Bronchial epithelial cell (primary cell): ENCODE results near the gene DISC1. TPM values are rescaled to one million over a fixed set of nuclear protein-coding genes. Genes with fewer than 3 reads are reported as not detected.

Experiments
- DNase-seq: peaks from one replicate; pipeline ENCODE4 v3.0.0-alpha.2; 2010; ENCODE audit warnings: low read depth
- FAIRE-seq: peaks from 2 replicates; lab custom pipeline; 2011; peaks lifted over from hg19 to GRCh38; lab: Jason Lieb, UNC
- H3K27me3 ChIP-seq: 2 replicates; pipeline ENCODE4 v1.5.1; 2011; ENCODE audit warnings: low read length; ENCODE audit not compliant: control insufficient read depth, insufficient read depth
- H3K36me3 ChIP-seq: 2 replicates; pipeline ENCODE4 v1.5.1; 2011; ENCODE audit warnings: low read length; ENCODE audit not compliant: control insufficient read depth, insufficient read depth
- H3K4me3 ChIP-seq: 2 replicates; pipeline ENCODE4 v1.5.1; 2011; ENCODE audit warnings: mild to moderate bottlenecking, low read depth, low read length, control low read depth
- total RNA-seq: library from RNA; depleted of rRNA; stranded (reverse); fragments of >200 nt; gene quantifications from 2 replicates; pipeline ENCODE4 v1.2.1, GENCODE V29; 2014
- TF ChIP-seq, protein P1 (sequence below): IDR thresholded peaks from 2 replicates; pipeline ENCODE4 v1.5.1; 2011; ENCODE audit warnings: mild to moderate bottlenecking, moderate library complexity, low read length, control low read depth, inconsistent platforms; ENCODE audit not compliant: insufficient read depth, severe bottlenecking

The DISC1 gene
- total RNA-seq, 1 donor from 2014 or later = 0.79 TPM

DNA sequence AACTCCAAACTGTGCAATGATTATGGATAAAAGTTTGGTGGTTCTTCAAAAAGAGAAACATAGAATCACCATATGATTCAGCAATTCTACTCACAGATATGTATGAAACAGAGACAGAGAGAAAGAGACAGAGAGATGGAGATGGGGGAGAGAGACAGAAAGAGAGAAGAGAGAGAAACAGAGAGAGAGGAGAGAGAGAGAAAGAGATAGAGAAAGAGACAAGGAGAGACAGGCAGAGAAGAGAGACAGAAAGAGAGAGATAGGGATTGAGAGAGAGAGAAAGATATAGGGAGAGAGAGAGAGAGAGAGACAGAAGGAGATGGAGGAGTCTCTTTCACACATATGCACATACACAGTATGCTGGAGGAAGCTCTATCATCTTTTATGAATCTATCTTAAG, 87.8 kb downstream of the DISC1 start:
- Histone ChIP-seq H3K4me3 (no peak overlapping the region), H3K36me3 (no peaks in the 10 kb centered on the region), H3K27me3 (no peaks in the 10 kb centered on the region)
- no peak for FAIRE-seq
- no peak for DNase-seq
- TF ChIP-seq, protein P1, sequence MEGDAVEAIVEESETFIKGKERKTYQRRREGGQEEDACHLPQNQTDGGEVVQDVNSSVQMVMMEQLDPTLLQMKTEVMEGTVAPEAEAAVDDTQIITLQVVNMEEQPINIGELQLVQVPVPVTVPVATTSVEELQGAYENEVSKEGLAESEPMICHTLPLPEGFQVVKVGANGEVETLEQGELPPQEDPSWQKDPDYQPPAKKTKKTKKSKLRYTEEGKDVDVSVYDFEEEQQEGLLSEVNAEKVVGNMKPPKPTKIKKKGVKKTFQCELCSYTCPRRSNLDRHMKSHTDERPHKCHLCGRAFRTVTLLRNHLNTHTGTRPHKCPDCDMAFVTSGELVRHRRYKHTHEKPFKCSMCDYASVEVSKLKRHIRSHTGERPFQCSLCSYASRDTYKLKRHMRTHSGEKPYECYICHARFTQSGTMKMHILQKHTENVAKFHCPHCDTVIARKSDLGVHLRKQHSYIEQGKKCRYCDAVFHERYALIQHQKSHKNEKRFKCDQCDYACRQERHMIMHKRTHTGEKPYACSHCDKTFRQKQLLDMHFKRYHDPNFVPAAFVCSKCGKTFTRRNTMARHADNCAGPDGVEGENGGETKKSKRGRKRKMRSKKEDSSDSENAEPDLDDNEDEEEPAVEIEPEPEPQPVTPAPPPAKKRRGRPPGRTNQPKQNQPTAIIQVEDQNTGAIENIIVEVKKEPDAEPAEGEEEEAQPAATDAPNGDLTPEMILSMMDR = no peak

DNA sequence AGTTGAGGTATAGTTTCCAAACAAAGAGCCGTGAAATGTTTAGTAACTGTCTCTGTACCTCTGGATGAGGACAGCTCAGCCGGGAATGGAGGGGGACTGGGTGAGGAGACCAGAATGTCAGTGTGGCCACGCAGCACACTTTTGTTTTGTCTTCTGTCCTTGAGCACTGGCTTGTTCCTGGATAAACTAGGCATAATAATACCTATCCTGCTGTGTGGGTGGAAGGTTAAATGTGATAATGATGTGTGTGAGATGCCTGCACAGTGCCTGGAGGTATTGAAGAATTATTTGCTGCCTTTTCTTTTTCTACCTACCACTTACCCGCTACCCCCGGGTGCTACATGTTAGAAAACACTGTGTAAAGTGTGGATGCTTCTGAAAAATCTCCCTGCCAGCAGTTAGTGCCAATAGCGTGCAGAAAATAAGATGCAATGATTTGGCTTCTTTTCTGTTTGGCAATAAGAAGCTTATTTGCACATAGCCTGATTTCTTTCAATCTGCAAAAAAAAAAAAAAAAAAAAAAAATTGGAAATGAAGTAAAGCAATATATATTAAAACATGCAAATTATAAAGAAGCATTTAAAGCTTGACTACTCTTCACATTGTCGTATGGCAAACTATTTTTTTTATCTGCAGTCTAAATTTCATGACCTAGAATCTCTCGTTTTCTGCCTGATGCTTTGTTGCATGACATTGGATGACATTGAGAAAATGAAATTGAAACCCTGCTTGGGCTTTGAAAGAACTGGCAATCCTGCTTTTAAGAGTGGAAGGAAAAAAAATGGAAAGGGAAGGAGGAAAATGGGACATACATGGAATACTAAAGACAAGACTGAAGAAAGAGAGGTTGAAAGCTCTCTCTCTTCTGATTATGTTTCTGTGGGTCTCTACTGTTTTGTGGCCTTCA, 89.5 kb downstream of the DISC1 start:
- no peak for FAIRE-seq
- Histone ChIP-seq H3K4me3 (no peak overlapping the region), H3K27me3 (no peaks in the 10 kb centered on the region), H3K36me3 (no peaks in the 10 kb centered on the region)
- TF ChIP-seq, protein P1 = no peak
- no peak for DNase-seq

DNA sequence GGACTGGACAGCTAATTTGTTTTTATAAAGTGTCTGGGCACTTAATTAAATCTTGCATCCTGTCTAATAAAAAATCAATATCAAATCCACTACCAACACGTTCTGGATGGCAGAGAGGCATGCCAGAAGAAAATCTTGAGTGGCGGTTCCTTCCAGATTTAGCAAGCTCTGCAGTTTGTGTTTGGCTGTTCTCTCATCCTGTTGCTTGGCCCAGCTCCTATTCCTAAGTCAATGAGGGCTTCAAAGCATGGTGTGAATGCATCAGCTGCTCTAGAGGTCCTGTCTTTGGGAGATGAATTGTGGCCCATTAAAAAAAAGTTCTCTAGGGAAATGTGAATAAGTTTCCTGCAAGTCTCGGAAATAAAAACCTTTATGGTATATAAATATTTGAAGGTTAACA, 90.3 kb downstream of the DISC1 start:
- Histone ChIP-seq H3K36me3 (no peaks in the 10 kb centered on the region), H3K27me3 (no peaks in the 10 kb centered on the region), H3K4me3 (no peak overlapping the region)
- TF ChIP-seq, protein P1 = no peak
- DNase-seq = no peak
- FAIRE-seq = no peak

DNA sequence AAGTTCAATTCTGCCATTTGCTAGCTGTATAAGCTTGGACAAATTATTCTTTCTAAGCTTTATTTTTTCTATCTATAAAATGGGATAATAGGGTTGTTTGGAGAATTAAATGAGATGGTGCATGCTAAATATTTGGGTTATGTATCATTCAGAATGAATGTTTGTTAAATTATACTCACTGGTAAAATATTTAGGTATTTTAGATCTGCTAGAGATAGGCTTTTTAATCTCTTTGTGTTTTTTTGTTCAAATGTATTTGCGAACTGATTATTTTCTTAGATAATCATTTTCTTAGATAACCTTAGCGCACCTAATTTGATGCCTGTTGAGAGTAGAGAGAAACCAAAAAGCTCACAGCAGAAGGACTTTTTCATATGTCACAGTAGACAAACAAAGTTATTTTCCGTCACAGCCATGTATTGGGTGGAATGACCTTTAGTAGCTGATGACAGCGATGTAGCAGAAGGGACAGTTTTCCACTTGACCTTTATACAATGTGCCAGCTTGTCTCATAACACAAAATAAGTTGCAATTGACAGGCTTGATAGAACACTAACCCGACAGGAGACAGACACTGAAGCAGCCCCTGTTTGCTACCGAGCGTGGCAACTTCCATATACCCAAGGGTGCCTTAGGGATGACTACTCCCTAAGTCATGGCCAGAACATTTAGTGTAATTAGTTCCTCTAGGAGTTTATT, 93.0 kb downstream of the DISC1 start:
- TF ChIP-seq, protein P1 = no peak
- FAIRE-seq (no peak), DNase-seq (no peak)
- Histone ChIP-seq H3K36me3 (no peaks in the 10 kb centered on the region), H3K27me3 (no peaks in the 10 kb centered on the region), H3K4me3 (no peak overlapping the region)

DNA sequence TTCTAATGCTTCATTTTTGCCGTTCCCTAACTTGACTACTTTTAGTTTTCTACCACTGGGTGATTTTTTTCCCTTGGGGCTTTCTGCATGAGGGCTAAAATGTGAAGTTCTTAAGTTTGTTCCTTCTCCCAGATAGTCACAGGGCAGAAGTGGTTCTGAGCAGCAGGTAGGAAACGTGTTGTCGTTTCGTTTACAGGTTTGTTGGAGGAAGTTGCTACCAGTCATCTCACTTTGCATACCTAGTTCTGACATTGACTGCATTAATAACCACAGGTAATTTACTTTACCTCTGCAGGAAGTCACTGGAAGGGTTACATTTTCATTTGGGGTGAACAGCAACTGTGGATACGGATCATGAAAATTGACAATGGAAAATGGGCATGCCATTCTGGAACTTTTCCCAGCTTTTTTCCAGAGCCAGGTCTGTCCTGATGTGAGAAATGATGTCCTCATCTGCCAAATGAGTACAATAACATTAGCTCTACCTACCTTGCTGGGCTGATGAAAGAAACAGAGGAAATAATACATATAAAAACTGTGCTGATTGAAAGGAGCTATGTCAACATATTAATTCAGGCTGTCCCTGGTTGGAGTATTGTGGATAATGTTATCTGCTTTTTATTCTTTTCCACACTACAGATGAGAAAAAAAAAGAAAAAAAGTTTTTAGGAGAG, 94.2 kb downstream of the DISC1 start:
- no peak overlapping the region for H3K4me3 ChIP-seq
- TF ChIP-seq, protein P1 = no peak
- no peaks in the 10 kb centered on the region for H3K36me3 ChIP-seq
- H3K27me3 ChIP-seq = no peaks in the 10 kb centered on the region
- DNase-seq (no peak), FAIRE-seq (peak; percentile 18)
